AG09309 (cell line): ENCODE measurements around the gene SLC26A9.

Experiments used
- DNase-seq: peaks from one replicate; pipeline ENCODE4 v3.0.0-alpha.2; 2010; ENCODE audit warnings: low read depth
- H3K4me3 ChIP-seq: 2 replicates; pipeline ENCODE4 v1.5.1; 2011; ENCODE audit warnings: mild to moderate bottlenecking, low read depth, low read length, moderate library complexity; ENCODE audit not compliant: control insufficient read depth
- CTCF ChIP-seq: IDR thresholded peaks from 2 replicates; pipeline ENCODE4 v1.5.1; 2011; ENCODE audit warnings: mild to moderate bottlenecking, low read depth, low read length, inconsistent platforms; ENCODE audit not compliant: insufficient read depth, control insufficient read depth; ENCODE audit errors: missing control alignments

Gene SLC26A9

DNA sequence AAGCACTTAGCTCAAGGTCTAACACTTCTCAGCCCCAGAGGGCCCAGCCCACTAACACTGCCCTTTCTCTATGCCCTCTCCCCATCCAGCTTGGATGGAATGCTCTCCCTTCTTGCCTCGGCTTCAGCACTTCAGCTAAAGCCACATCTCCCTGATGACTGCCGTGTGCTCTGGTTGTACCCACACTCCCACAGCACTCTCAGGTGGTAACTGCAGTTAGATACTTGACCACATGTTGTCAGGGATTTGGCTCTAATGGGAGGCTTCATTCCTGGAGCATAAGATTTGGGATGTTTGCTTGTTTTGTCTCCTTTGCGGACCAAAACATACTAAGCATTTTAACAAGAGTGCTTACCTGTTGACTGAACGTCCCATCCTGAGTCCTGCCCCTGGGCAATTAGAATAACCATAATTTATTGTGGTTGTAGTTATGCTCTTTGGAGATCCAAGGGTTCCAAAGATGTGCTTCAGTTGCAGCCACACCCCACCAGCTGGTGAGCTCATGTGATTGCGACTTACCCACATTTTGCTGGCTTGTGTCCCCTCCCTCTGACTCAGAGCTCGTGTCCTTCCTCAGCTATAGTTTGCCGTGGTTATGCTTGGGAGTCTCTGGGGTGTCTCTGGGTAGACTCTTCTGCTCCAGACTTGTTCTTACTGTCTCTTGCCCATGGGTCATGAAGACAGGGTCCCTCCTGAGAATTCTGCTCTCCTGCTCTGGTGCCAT, 7.7 kb upstream of the SLC26A9 start:
- DNase-seq: no peak
- no peak for TF ChIP-seq CTCF
- H3K4me3 ChIP-seq: no peak overlapping the region

DNA sequence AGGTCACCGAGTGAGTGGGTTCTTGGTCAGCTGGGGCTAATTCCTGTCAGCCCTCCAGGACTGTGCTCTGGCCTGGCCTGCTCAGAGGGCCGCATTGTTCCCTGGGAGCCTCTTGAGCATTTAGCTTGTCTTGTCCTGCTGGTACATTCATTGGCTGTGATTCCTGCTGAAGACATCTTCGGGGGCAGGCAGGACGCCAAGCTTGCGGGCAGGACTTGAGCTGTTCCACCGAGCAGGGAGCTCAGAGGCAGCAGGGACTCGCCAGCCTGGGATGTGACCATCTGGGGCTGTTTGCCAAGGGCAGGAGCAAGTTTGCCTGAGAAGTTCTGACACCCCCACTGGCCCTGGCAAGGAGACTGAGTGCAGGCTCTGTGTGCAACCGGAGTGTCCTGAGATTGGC, 7.0 kb upstream of the SLC26A9 start:
- no peak for DNase-seq
- TF ChIP-seq CTCF: no peak

GRCh38 chr1:205949753-205950152, 6.5 kb upstream of the SLC26A9 start:
- no peak for TF ChIP-seq CTCF
- DNase-seq: no peak
- H3K4me3 ChIP-seq: no peak overlapping the region

More for the DNA sequence above, 7.0 kb upstream of the SLC26A9 start:
- H3K4me3 ChIP-seq: no peak overlapping the region

- DNase-seq: no peak
- TF ChIP-seq CTCF: no peak
- no peak overlapping the region for H3K4me3 ChIP-seq
These were observed 5.6 kb upstream of the SLC26A9 start for GRCh38 chr1:205948886-205949285.

- H3K4me3 ChIP-seq: no peak overlapping the region
- DNase-seq: no peak
- no peak for TF ChIP-seq CTCF
These were observed 4.8 kb upstream of the SLC26A9 start for GRCh38 chr1:205948039-205948438.

DNA sequence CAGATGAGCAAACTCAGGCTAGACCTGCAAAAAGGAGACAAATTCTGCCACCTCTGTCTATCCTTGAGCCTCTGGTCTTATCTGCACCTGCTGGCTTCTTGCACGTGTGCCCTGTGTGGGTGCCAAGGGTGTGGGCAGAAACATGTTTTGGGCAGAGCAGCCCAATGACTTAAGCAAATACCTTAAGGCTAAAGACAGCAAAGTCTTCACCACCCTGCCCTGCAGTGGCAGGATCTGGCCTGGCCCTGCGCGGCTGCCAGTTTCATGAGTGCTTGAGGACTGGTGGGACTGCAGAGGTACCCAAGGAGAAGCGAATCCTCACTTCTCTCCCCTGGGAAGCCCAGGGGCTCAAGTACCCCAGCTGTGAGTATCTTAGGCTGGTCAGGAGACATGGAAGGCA, 3.8 kb upstream of the SLC26A9 start:
- TF ChIP-seq CTCF: no peak
- no peak for DNase-seq
- H3K4me3 ChIP-seq: no peak overlapping the region

DNA sequence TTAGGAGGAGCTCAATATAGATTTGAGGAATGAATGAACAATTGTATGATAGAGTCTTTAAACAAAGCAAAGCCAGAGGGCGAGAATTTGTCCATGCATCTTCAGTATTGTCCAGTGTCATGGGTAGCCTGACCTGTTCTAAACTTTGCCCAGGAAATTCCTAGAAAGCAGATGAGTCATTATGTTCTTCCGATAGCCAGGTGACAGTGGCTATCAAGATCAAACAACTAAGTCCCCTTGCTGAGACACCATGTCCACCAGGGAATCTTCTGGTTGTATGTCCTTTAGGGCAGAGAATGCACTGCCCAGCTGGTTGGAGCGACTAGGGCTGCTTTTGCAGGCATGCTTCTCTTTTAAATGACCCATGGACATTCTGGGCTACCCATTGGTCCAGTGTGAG, 1.8 kb upstream of the SLC26A9 start:
- TF ChIP-seq CTCF: no peak
- no peak for DNase-seq
- H3K4me3 ChIP-seq: no peak overlapping the region
